Fibroblast of peridontal ligament (primary cell): Measurements from ENCODE around the gene ISCA2.

Source experiments
- DNase-seq: peaks from one replicate; pipeline ENCODE4 v3.0.0-alpha.2; 2010; ENCODE audit errors: extremely low read depth

ISCA2 gene

GRCh38 chr14:74508292-74508731 lies 14.7 kb downstream of the ISCA2 start:
- DNase-seq: no peak

DNA sequence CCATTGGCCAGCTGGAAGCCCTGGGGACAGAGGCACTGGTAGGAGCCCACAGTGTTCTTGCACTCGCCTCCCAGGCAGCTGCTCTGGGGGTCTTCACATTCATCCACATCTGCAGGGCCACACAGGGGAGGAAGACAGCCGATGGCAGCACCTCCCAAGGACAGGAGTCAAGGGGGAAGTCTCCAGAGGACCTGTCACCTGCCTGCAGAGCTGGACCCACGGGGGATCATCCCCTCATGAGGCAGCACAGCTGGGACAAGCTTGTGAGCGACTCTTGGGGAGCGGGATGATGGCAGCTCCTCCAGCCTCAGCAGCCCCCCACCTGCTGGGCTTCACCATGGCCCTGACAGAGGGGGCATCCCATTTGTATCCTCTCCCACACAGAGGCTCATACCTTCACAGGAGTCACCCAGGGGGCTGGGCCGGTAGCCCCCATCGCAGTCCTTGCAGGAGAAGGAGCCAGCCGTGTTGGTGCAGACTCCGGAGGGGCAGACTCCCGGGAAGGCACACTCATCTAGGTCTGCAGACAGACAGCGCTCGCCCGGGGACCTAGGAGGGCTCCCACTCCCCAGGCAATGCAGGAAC lies 15.4 kb downstream of the ISCA2 start:
- DNase-seq: no peak

DNA sequence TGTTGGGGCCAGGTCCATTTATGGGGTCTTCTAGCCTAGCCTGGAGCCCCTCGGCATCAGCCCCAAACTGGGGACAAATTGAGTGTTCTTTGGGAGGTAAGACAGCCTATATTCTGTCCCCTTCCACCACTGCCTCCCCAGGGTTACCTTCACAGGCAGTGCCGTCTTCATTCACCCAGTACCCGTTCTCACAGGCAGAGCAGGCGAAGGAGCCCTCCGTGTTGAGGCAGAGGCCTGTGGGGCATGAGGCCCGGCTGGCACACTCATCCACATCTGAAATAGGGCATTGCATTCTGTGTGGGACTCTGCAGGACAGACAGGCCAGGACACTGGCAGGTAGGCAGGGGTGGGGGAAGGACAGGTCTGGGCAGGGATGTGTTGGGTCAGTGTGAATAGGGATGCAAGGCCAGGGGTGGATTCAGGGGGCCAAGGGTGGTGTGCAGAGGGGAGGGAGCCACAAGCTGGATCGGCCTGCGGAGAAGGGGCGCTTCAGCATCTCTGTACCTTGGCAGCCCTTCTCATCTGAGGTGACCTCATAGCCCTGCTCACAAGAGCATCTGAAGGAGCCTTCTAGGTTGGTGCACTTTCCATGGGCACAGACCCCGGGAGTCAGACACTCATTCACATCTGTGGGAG lies 16.1 kb downstream of the ISCA2 start:
- no peak for DNase-seq

DNA sequence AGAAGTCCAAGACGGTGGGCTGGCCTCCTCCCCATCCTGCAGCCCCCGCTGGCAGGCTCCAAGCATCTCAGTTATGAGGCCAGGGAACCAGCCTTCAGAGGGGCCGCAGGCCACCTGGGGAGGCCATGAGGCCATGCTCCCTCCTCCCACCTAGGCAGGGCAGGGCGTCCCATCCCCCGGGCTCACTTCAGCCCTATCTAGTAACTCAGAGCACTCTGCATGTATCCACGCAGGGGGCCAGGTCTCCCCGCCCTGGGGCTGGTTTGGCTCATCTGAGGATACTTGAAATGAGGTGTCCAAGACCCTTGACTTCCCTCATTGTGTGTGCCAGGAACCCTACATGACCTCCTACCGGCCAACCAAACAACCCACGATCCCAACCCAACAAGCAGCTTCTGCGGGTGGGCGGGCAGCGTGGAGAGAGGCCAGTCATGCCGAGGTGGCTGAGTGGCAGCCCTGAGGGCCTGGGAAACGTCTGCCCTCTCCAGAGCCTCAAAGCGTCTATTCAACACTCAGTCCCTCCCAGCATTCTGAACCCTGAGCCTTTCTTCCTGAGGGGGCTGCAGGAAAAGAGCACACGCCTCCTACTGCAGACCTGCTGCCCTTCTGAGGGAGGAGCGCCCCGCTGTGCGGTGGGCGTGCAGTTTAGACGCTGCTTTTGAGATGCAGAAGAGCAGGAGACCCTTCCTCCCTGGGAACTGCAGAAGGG lies 16.8 kb downstream of the ISCA2 start:
- DNase-seq: peak; percentile 4

GRCh38 chr14:74510959-74511409 lies 17.4 kb downstream of the ISCA2 start:
- peak; percentile 67 for DNase-seq

DNA sequence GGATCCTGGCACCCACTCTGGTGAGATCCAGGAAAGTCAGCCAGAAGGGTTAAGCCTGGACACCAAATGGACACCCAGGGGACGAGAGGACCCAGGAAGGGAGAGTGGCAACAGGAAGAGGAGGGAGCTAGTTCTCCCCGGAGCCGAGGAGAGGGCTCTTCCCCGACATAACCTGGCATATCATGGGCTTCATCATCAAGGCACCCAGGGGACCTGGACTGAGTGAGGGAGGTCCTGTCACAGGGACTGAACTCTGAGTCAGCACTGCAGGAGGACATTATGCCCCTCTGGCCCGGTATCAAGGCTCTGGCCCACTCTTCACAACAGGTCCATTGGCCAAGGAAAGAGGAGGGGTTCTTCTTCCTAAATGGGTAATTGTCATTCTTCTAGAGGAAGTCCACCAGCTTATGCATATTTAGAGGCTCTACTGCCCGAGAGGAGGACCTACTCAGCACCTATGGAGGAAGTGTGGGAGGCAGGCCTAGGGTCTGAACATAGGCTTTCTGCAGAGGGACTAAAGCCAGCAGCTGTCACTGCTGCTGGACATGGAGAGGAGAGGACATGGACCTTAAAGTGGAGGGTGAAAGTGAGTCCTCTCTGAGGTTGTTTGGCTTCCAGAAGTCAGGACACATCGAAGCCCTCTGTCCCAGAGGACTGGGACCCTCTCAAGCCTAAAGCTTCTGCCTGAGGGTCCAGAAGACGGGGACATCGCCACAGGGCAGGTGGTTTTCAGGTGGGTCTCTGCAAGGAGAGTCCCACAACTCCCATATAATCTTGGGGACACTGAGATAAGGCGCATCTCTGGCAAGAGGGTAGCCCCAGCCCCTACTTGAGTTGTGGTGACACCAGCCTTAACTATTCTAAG lies 18.6 kb downstream of the ISCA2 start:
- no peak for DNase-seq

- peak; percentile 83 for DNase-seq
Observed at GRCh38 chr14:74514471-74514941, 20.9 kb downstream of the ISCA2 start.

- no peak for DNase-seq
Observed at GRCh38 chr14:74515891-74516412, 22.4 kb downstream of the ISCA2 start.

- no peak for DNase-seq
Observed at GRCh38 chr14:74516451-74517160, 23.0 kb downstream of the ISCA2 start.

DNA sequence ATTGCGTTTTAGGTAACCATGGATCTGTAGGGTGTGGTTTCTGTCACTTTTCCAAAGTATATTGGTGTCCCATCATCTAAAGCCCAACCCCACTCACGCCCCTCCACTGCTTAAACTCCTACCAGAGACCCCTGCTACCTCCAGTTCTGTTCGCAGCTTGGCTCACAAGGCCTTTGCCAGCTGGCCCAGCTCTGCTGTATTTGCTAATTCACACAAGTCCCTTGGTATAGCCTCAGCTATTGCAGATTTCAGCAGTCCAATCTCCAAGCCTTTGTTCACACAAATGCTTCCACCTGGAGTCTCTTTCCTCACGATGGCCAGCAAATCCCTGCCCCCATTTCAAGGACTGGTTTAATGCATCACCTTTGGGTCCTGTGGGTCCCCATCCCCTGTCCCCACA lies 24.2 kb downstream of the ISCA2 start:
- DNase-seq: no peak

GRCh38 chr14:74518221-74518620 lies 24.7 kb downstream of the ISCA2 start:
- DNase-seq: no peak

GRCh38 chr14:74519316-74520074 lies 25.9 kb downstream of the ISCA2 start:
- no peak for DNase-seq

GRCh38 chr14:74521756-74522155 lies 28.2 kb downstream of the ISCA2 start:
- no peak for DNase-seq

DNA sequence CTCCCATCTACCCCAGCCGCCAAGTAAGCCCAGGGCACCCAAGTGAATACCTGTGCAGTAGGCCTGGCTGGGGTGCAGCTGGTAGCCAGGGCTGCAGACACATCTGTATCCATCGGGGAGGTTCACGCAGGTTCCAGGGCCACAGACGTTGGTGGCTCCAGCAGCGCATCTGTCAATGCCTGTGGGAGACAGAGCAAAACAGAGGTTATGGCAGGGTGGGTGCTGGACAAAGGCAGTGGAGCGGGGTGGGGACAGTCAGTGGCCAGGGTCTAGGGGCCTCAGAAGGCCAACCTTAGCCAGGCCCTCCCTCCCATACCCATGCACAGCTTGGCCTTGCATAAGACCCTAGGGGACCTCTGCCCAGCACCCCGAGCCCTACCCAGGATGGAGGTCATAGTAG lies 29.2 kb downstream of the ISCA2 start:
- no peak for DNase-seq

DNA sequence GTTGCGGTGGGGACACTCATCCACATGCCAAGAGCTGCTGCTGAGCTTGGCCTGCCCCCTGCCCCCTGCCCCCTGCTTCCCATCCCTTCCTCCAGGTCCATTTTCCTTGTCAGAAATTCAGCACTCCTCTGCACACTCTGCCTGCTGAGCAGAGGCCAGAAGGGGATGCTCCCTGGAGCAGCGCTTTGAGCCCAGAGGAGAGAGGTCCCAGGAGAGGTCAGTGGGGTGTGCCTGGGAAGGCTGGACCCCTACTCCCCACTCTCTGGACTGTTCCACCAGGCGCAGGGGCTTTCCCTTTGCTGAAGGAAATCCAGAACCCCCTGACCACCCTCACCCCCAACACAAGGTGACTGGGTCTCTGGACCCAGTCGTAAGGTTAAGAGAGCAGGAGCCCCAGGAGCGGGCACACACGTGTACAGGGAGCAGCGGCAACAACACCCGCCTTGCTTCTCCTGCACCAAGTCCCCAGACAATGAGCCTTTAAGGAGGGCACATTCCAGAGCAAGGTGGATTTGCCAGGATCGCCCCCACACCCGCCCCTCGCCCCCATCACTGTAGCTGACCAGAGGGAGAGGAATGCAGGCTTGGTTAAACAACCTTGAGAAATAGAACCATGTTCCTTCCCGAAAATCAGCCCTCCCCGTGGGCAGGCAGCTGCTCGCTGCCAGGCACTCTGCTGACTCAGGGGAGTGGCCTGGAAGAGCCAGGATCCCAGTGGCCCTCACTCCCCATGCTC lies 30.7 kb downstream of the ISCA2 start:
- no peak for DNase-seq

- DNase-seq: no peak
Observed at GRCh38 chr14:74524812-74525135, 31.2 kb downstream of the ISCA2 start.

GRCh38 chr14:74525361-74525851 lies 31.8 kb downstream of the ISCA2 start:
- no peak for DNase-seq

DNA sequence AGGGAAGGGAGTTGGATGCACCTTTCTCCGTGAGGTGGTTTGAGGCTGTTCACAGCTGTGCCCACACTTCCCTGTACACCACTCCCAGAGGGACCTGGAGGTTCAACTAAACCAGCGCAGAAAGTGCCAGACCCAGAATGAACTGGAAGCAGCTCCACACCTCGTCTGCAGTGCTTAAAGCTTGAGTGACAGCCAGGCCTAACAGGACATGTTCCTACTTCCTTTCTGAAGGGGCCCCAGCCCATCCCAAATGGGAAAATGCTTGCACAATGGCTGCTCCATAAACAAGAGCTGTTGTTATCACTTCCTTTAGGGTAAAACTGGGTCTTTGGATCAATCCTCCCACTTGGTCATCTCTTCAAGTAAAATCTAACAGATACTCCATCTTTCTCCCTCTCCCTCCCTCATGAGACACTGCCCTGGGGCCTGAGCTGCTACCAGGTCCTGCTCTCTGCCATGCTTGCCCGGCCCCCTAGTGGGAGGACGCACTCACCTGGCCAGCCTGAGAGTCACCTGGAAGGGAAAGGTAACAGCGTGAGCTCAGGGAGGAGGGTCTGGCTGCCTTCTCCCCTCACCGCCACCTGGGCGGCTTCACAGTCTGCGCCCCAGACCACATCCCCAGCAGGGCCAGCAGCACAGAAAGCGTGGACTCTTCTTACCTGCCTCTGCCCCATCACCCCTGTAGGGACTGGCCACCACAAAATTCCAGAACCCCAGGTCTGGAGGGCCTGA lies 33.5 kb downstream of the ISCA2 start:
- no peak for DNase-seq

DNA sequence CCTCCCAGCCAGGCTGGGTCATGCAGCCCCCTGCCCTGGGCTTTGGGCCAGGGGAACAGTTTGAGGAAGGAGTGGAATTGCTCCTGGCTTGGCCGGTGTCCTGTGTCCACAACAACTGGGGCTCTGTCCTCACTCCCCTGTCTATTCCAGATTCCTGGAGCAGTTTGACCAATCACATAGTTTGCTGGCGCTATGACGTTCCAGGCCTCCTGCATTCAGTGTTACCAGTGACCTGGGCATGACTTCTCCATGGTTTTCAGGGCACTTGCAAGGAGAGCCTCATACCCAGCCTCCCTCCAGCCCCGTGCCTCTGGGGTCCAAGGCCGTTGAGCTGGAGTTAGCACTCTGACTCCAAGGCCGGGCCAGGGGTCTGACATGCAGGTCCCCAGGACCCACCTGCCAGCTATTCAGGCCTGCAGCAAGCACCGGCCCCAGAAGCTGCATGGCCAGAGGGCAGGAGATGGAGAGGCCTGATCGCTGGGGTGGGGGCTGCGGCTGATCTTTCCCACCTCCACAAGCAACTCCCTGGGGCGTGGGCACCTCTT lies 34.2 kb downstream of the ISCA2 start:
- DNase-seq: no peak
